GM19099 (cell line): Measurements from ENCODE around the gene IGSF8.

Experiments used
- POLR2A ChIP-seq: IDR thresholded peaks from 3 replicates; pipeline ENCODE4 v1.6.1; 2011; ENCODE audit warnings: low read depth; ENCODE audit not compliant: insufficient read length; ENCODE audit errors: extremely low read depth

IGSF8 gene

GRCh38 chr1:160069460-160070231, 28.8 kb downstream of the IGSF8 start, which contains the start of gene KCNJ10:
Gene KCNJ10, minus strand, starts transcription at chr1:160070160. Its CDS starts 27,628 bp downstream, at chr1:160042532.
- no peak for TF ChIP-seq POLR2A

- no peak for TF ChIP-seq POLR2A
These were observed 30.2 kb downstream of the IGSF8 start for GRCh38 chr1:160068225-160068624.

- TF ChIP-seq POLR2A: no peak
These were observed 31.3 kb downstream of the IGSF8 start for GRCh38 chr1:160066829-160067745.

DNA sequence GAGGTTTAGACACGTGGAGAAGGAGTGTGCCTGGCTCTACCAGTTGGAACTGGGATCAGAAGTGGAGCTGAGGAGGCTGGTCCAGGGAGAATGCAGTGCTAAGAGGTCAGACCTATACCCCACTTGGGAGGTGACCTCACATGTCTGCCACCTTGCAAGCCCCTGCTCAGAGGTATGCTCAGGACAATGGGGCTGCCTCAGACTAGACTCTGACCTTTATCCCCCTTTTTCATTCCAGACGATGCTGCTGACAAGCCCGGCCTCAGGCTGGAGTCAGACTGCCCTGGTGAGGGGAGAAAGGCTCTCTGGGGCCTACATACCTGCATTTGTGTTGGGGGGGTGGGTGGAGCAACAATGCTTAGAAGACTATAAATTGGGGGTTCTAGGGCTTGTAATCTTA, 33.7 kb downstream of the IGSF8 start:
- no peak for TF ChIP-seq POLR2A

DNA sequence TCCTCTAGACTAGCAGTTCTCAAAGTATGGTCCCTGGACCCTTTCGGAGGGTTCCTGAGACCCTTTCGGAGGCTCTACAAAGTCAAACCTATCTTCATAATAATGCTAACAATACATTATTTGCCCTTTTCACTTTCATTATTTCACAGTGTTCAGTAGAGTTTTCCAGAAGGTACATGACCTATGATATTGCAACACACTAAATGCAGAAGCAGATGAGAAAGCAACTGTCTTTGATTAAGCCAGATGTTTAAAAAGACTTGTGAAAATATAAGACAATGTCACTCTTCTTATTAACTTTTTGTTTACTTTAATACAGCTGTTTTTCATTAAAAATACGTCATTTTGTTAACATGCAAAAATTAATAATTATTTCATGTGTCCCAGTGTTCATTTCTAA, 34.3 kb downstream of the IGSF8 start:
- no peak for TF ChIP-seq POLR2A

DNA sequence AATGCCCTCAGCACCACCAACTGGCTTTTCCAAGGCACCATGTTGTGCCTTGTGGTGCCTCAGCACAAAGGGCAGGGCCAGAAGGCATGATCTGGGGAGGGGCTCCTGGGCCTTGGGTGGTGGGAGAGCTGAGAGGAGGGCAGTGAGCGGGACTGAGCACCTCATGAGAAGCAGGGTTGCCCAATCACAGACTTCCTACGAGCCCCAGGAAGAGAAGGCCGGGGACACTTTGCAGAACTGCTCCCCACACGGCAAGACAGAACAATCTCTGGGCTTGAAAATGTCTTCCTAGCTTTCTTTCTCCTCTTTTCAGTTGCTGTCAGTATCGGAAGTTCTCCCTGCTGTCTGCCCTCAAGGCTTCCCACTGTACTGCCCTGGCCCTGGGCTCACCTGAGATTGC, 35.2 kb downstream of the IGSF8 start:
- TF ChIP-seq POLR2A: no peak

DNA sequence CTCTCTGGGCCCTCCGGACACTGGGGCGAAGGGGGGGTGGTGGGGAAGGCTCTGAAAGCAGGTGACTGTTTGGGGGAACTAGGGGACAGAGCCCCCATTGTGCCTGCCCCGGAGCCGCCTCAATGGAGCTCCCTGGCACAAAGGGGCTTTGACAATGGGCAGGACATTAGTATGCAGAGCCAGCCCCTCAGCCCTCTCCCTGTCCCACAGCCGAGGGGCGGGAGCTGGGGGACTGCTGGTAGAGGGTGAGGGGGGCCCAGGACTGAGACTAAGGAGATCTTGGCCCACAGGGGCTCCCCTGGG, 36.2 kb downstream of the IGSF8 start:
- no peak for TF ChIP-seq POLR2A

DNA sequence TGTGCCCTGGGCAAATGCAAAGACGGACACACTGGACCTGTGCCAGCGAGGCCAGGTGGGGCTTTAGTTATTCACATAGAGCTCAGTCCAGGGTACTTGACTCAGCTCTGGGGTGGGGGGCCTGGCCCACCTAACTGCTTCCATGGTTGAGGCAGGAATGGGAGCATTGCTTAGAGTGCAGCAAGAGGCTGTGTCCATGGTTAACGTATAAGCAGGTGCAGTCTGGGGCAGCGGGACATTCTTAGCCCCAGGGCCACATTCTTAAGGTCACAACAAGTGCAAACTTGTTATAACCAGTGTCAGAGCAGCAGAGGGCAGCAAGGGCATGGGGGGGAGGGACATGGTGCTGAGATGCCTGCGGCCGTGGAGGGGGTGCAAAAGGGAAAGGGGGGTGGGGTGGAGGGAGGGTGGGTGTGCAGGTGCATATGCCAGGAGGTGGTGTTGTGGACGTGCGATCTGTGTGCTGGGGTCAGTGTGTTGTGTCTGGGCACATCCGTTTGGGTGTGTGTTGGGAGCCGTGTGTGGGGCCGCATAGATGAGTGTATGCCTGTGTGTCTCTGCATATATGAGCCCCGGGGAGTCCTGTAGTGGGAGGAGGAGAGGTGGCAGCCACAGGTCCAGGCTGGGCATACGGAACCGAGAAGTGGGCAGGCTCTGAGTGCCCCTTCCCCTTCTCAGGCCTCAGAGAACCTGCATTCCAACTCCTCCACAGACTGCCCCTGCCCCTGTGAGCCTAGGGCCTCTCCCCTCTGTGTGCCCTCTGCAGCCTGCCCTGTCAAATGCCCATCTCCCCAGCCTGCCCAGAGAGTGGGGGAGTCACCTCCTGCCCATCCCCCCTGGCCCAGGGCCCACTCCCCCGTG, 36.8 kb downstream of the IGSF8 start:
- TF ChIP-seq POLR2A: no peak

DNA sequence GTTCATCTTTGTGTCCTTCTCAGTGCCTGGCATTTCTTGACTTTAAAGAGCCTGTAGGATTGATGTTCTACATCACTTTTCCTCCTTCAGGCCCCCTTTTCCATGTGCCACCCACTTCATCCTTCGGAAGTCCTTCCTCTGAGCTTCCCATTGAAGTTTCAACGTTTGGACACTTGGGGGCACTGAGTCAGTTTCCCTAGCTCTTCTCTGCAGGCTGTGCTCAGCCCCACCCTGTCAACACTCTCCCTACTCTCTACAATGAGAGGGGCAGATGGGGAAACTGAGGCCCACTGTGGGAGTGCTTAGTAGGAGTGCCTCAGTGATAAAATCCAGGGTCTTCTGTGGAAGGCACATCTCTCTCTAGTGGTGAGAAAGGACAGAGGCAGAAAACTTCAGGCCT, 40.3 kb downstream of the IGSF8 start:
- no peak for TF ChIP-seq POLR2A

DNA sequence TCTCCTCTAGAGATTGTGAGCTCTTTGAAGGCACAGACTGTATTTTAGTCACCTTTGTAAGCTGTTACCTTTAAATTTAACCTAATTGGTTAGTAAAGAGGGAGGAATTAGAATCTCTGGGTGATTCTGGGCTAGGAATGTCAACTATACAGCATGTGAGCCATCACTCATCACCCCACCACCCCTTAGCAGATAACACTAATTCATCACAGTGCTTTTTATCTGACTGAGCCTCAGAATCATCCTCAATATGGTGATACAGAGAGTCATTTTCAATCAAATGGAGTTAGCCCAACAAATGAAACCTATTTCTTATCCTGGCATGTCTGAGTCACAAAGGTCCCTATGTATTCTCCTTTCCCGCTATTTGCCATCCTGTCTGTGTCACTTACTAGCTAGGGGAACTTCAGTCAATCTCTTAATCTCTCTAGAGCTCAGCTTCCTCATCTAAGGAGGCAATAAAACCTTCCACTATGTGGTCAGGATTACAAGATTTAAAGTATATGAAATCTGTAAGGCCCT, 41.7 kb downstream of the IGSF8 start:
- no peak for TF ChIP-seq POLR2A

- TF ChIP-seq POLR2A: no peak
These were observed 44.7 kb downstream of the IGSF8 start for GRCh38 chr1:160053548-160054365.

- TF ChIP-seq POLR2A: no peak
These were observed 45.5 kb downstream of the IGSF8 start for GRCh38 chr1:160052936-160053335.

DNA sequence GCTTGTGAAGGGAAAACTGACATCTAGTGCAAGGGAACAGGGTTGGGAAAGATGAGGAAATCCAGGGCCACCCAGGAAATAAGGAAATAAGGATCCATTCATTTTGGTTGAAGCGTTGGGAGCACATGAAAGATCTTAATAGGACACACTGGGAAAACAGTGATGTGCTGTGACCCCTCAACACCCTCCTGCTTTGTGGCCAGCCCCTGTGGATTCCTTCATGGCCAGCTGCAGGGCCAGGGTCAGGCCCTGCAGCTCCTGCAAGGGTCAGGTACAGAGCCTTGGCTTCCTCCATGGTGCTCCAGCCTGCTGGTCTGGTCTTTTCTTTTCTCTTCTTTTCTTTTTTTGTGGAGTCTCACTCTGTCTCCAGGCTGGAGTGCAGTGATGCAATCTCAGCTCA, 47.8 kb downstream of the IGSF8 start:
- no peak for TF ChIP-seq POLR2A

- TF ChIP-seq POLR2A: no peak
These were observed 49.3 kb downstream of the IGSF8 start for GRCh38 chr1:160049101-160049500.

DNA sequence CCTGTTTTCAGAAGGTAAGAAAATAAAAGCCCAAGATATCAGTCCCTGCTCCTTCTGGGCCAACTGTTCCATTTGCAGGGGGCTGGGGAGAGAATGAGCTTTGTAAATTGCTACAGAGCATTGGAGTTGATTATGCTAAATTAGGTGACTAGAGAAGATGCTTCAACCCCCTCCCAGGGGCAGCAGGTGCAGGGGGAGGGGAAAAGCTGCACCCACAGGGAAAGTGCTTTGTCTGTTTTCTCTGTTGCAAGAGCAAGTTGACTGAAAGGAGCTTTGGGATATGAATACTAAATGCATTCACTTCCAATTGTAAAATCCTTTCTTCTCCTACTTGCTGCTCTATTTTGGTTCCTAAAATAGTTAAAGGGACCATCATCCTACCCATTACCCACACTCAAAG, 50.1 kb downstream of the IGSF8 start:
- TF ChIP-seq POLR2A: no peak
